Measurements from ENCODE around the gene RSRC1. TPM values are rescaled to one million over a fixed set of nuclear protein-coding genes. Genes with fewer than 3 reads are reported as not detected.
"Not testable (repeated sequence)": the region's sequence is repeated elsewhere in the genome, so short reads cannot be mapped to it uniquely, and the experiment has no call there.

RSRC1 gene
- total RNA-seq, 1 donor from 2014 or later: 45.6 TPM

GRCh38 chr3:158333736-158334135, 223.8 kb downstream of the RSRC1 start:
- TF ChIP-seq CTCF (conservative IDR thresholded peaks at IDR 0.05; ENCODE audit: low read depth, low read length): no peak
- no peak overlapping the region for H3K4me3 ChIP-seq (ENCODE audit: low read depth, low read length)
- DNase-seq (ENCODE audit: low read depth): no peak

- no peak overlapping the region for H3K4me3 ChIP-seq (ENCODE audit: low read depth, low read length)
- no peak for DNase-seq (ENCODE audit: low read depth)
- TF ChIP-seq CTCF (conservative IDR thresholded peaks at IDR 0.05; ENCODE audit: low read depth, low read length): no peak
Observed at GRCh38 chr3:158337110-158337509, 227.2 kb downstream of the RSRC1 start.

GRCh38 chr3:158339638-158340037, 229.7 kb downstream of the RSRC1 start:
- no peak for DNase-seq (ENCODE audit: low read depth)
- TF ChIP-seq CTCF (conservative IDR thresholded peaks at IDR 0.05; ENCODE audit: low read depth, low read length): no peak
- no peak overlapping the region for H3K4me3 ChIP-seq (ENCODE audit: low read depth, low read length)

- DNase-seq (ENCODE audit: low read depth): not testable (repeated sequence)
Observed at GRCh38 chr3:158340951-158341350, 231.1 kb downstream of the RSRC1 start.

GRCh38 chr3:158347966-158348365, 238.1 kb downstream of the RSRC1 start:
- TF ChIP-seq CTCF (conservative IDR thresholded peaks at IDR 0.05; ENCODE audit: low read depth, low read length): no peak
- DNase-seq (ENCODE audit: low read depth): no peak
- H3K4me3 ChIP-seq (ENCODE audit: low read depth, low read length): no peak overlapping the region

More at GRCh38 chr3:158340951-158341350, 231.1 kb downstream of the RSRC1 start:
- H3K4me3 ChIP-seq (ENCODE audit: low read depth, low read length): not testable (repeated sequence)

GRCh38 chr3:158350971-158351370, 241.1 kb downstream of the RSRC1 start:
- DNase-seq (ENCODE audit: low read depth): no peak
- no peak overlapping the region for H3K4me3 ChIP-seq (ENCODE audit: low read depth, low read length)
- TF ChIP-seq CTCF (conservative IDR thresholded peaks at IDR 0.05; ENCODE audit: low read depth, low read length): no peak

GRCh38 chr3:158352551-158352950, 242.7 kb downstream of the RSRC1 start:
- no peak for TF ChIP-seq CTCF (conservative IDR thresholded peaks at IDR 0.05; ENCODE audit: low read depth, low read length)
- H3K4me3 ChIP-seq (ENCODE audit: low read depth, low read length): no peak overlapping the region
- DNase-seq (ENCODE audit: low read depth): no peak

GRCh38 chr3:158354713-158355112, 244.8 kb downstream of the RSRC1 start:
- DNase-seq (ENCODE audit: low read depth): no peak
- no peak for TF ChIP-seq CTCF (conservative IDR thresholded peaks at IDR 0.05; ENCODE audit: low read depth, low read length)
- no peak overlapping the region for H3K4me3 ChIP-seq (ENCODE audit: low read depth, low read length)
